ENCODE results near the gene DNAJC27. TPM values are rescaled to one million over a fixed set of nuclear protein-coding genes. Genes with fewer than 3 reads are reported as not detected.

Gene DNAJC27
- total RNA-seq, 1 experiment from 2014 or later: 2.0 TPM

- H3K4me3 ChIP-seq (ENCODE audit: low read length): no peak overlapping the region
- no TSS peak for BruUV-seq (replicated peaks)
- H3K4me1 ChIP-seq (ENCODE audit: insufficient read depth, low read length): no peaks in the 10 kb centered on the region
- no peak overlapping the region for H3K4me2 ChIP-seq (ENCODE audit: low read length)
- DNase-seq: no peak
- H3K36me3 ChIP-seq (ENCODE audit: low read depth, low read length): no peaks in the 10 kb centered on the region
- ATAC-seq: no peak
- ChIA-PET POLR2A (ENCODE audit: unreplicated experiment) (no interaction called here), CTCF (no interaction called here)
- TF ChIP-seq EZH2phosphoT487 (IDR thresholded peaks at IDR 0.05; ENCODE audit: borderline replicate concordance, low read length): no peak
- no peak for TF ChIP-seq EZH2 (IDR thresholded peaks at IDR 0.05; ENCODE audit: low read length, unreplicated experiment)
- TF ChIP-seq CTCF (conservative IDR thresholded peaks at IDR 0.05; ENCODE audit: low read depth, low read length): no peak
- no peaks in the 10 kb centered on the region for H3K27me3 ChIP-seq (ENCODE audit: low read length)
- no peak overlapping the region for H3K9ac ChIP-seq (ENCODE audit: low read length)
- no peaks in the 10 kb centered on the region for H3K79me2 ChIP-seq (ENCODE audit: low read length)
- H4K20me1 ChIP-seq (ENCODE audit: low read length): no peaks in the 10 kb centered on the region
- intact Hi-C loops (cut with micrococcal nuclease): loop anchor here (10.0 kb wide), 1 partner anchor 510 kb away; no protein-coding TSS in a partner anchor
- H3K9me3 ChIP-seq (ENCODE audit: low read length): no peaks in the 10 kb centered on the region
- H3K27ac ChIP-seq (ENCODE audit: low read length): no peak overlapping the region
- H2AFZ ChIP-seq (ENCODE audit: low read length): no peak overlapping the region
- H3F3A ChIP-seq (ENCODE audit: low read length, unreplicated experiment): no peaks in the 10 kb centered on the region
- H3K9me2 ChIP-seq (replicated peaks; ENCODE audit: low read length): no peaks in the 10 kb centered on the region
Observed at GRCh38 chr2:24924732-24925131, 47.0 kb downstream of the DNAJC27 start.

GRCh38 chr2:24924266-24924665 lies 47.5 kb downstream of the DNAJC27 start:
- no peaks in the 10 kb centered on the region for H3K9me3 ChIP-seq (ENCODE audit: low read length)
- POLR2A ChIA-PET (ENCODE audit: unreplicated experiment): no interaction called here
- no peak overlapping the region for H2AFZ ChIP-seq (ENCODE audit: low read length)
- no peaks in the 10 kb centered on the region for H3F3A ChIP-seq (ENCODE audit: low read length, unreplicated experiment)
- intact Hi-C loops (cut with micrococcal nuclease): loop anchor here (10.0 kb wide), 1 partner anchor 509 kb away; no protein-coding TSS in a partner anchor
- ATAC-seq (no peak), DNase-seq (no peak)
- no peak overlapping the region for H3K27ac ChIP-seq (ENCODE audit: low read length)
- H3K79me2 ChIP-seq (ENCODE audit: low read length): peaks cover 2% of the 10 kb centered on the region
- H3K27me3 ChIP-seq (ENCODE audit: low read length): no peaks in the 10 kb centered on the region
- no peak overlapping the region for H3K4me2 ChIP-seq (ENCODE audit: low read length)
- CTCF ChIA-PET: no interaction called here
- H3K4me3 ChIP-seq (ENCODE audit: low read length): no peak overlapping the region
- H3K9me2 ChIP-seq (replicated peaks; ENCODE audit: low read length): no peaks in the 10 kb centered on the region
- no peak overlapping the region for H3K9ac ChIP-seq (ENCODE audit: low read length)
- H3K4me1 ChIP-seq (ENCODE audit: insufficient read depth, low read length): no peaks in the 10 kb centered on the region; the same call in 1 of the 2 replicates
- H4K20me1 ChIP-seq (ENCODE audit: low read length): no peaks in the 10 kb centered on the region
- no peak for TF ChIP-seq CTCF (conservative IDR thresholded peaks at IDR 0.05; ENCODE audit: low read depth, low read length)
- no peak for TF ChIP-seq EZH2 (IDR thresholded peaks at IDR 0.05; ENCODE audit: low read length, unreplicated experiment)
- no peak for TF ChIP-seq EZH2phosphoT487 (IDR thresholded peaks at IDR 0.05; ENCODE audit: borderline replicate concordance, low read length)
- no TSS peak for BruUV-seq (replicated peaks)
- H3K36me3 ChIP-seq (ENCODE audit: low read depth, low read length): no peaks in the 10 kb centered on the region

GRCh38 chr2:24923106-24923505 lies 48.6 kb downstream of the DNAJC27 start:
- Histone ChIP-seq H2AFZ (ENCODE audit: low read length) (no peak overlapping the region), H3F3A (ENCODE audit: low read length, unreplicated experiment) (no peaks in the 10 kb centered on the region), H3K9me2 (replicated peaks; ENCODE audit: low read length) (no peaks in the 10 kb centered on the region), H3K36me3 (ENCODE audit: low read depth, low read length) (no peaks in the 10 kb centered on the region), H3K4me2 (ENCODE audit: low read length) (no peak overlapping the region), H3K9ac (ENCODE audit: low read length) (no peak overlapping the region), H3K27me3 (ENCODE audit: low read length) (no peaks in the 10 kb centered on the region), H4K20me1 (ENCODE audit: low read length) (peaks cover under 1% of the 10 kb centered on the region; the same call in 1 of the 2 replicates), H3K4me1 (ENCODE audit: insufficient read depth, low read length) (peaks cover 11% of the 10 kb centered on the region), H3K27ac (ENCODE audit: low read length) (no peak overlapping the region), H3K9me3 (ENCODE audit: low read length) (no peaks in the 10 kb centered on the region), H3K79me2 (ENCODE audit: low read length) (peaks cover 14% of the 10 kb centered on the region), H3K4me3 (ENCODE audit: low read length) (no peak overlapping the region)
- intact Hi-C loops (cut with micrococcal nuclease): loop anchor here (10.0 kb wide), 1 partner anchor 508 kb away; no protein-coding TSS in a partner anchor
- no peak for TF ChIP-seq EZH2 (IDR thresholded peaks at IDR 0.05; ENCODE audit: low read length, unreplicated experiment)
- no peak for TF ChIP-seq CTCF (conservative IDR thresholded peaks at IDR 0.05; ENCODE audit: low read depth, low read length)
- TF ChIP-seq EZH2phosphoT487 (IDR thresholded peaks at IDR 0.05; ENCODE audit: borderline replicate concordance, low read length): no peak
- POLR2A ChIA-PET (ENCODE audit: unreplicated experiment): no interaction called here
- ATAC-seq: no peak
- CTCF ChIA-PET: no interaction called here
- BruUV-seq (replicated peaks): no TSS peak
- DNase-seq: no peak

Measured in PC-3 (cell line).